OCI-LY1 (cell line): ENCODE data around the gene UTP11.
"Not testable (repeated sequence)": the region's sequence is repeated elsewhere in the genome, so short reads cannot be mapped to it uniquely, and the experiment has no call there.

Experiments used
- H2AFZ ChIP-seq: fragments of 200-600 bp; sonication (generic), shearing (Covaris generic); 2 replicates; pipeline ENCODE4 v1.6.0; 2014; ENCODE audit warnings: antibody characterized with exemption, mild to moderate bottlenecking, low read length
- H3F3A ChIP-seq: fragments of 200-600 bp; sonication (generic), shearing (Covaris generic); 2 replicates; pipeline ENCODE4 v1.6.0; 2014; ENCODE audit warnings: mild to moderate bottlenecking, antibody characterized with exemption, low read length, moderate library complexity; ENCODE audit not compliant: insufficient read depth
- H3K27ac ChIP-seq: fragments of 200-600 bp; sonication (generic); 2 replicates; pipeline ENCODE4 v1.5.1; 2014; ENCODE audit warnings: low read length, mixed run types, mild to moderate bottlenecking, low read depth; ENCODE audit not compliant: poor library complexity, severe bottlenecking
- H3K27me3 ChIP-seq: fragments of 200-600 bp; sonication (generic); 2 replicates; pipeline ENCODE4 v1.6.0; 2014; ENCODE audit warnings: antibody characterized with exemption, mild to moderate bottlenecking, low read length, moderate library complexity; ENCODE audit not compliant: insufficient read depth
- H3K36me3 ChIP-seq: fragments of 200-600 bp; sonication (generic); 2 replicates; pipeline ENCODE4 v1.6.1; 2014; ENCODE audit warnings: mild to moderate bottlenecking, antibody characterized with exemption, low read length, moderate library complexity, mixed read lengths; ENCODE audit not compliant: insufficient read depth
- H3K4me1 ChIP-seq: fragments of 200-600 bp; sonication (generic); 2 replicates; pipeline ENCODE4 v1.5.1; 2014; ENCODE audit warnings: mild to moderate bottlenecking, low read length, moderate library complexity; ENCODE audit not compliant: insufficient read depth, severe bottlenecking
- H3K4me2 ChIP-seq: fragments of 200-600 bp; sonication (generic), shearing (Covaris generic); 2 replicates; pipeline ENCODE4 v1.6.1; 2014; ENCODE audit warnings: low read length
- H3K4me3 ChIP-seq: fragments of 200-600 bp; sonication (generic); 2 replicates; pipeline ENCODE4 v1.5.1; 2014; ENCODE audit warnings: low read length, low read depth, mild to moderate bottlenecking, mixed read lengths; ENCODE audit not compliant: poor library complexity, severe bottlenecking
- H3K79me2 ChIP-seq: fragments of 200-600 bp; shearing (Covaris generic); 2 replicates; pipeline ENCODE4 v1.6.1; 2016; ENCODE audit warnings: mixed run types, low read length, mixed read lengths; ENCODE audit not compliant: insufficient read depth
- H3K9ac ChIP-seq: fragments of 200-600 bp; sonication (generic), shearing (Covaris generic); 2 replicates; pipeline ENCODE4 v1.6.1; 2014; ENCODE audit warnings: mild to moderate bottlenecking, low read length, mixed read lengths
- H3K9me2 ChIP-seq: fragments of 200-600 bp; sonication (generic), shearing (Covaris generic); 2 replicates; pipeline ENCODE4 v1.6.1; 2014; ENCODE audit warnings: low read depth, mild to moderate bottlenecking, low read length, mixed read lengths
- H3K9me3 ChIP-seq: fragments of 200-600 bp; shearing (Covaris generic); 2 replicates; pipeline ENCODE4 v1.6.1; 2014; ENCODE audit warnings: low read length, mixed read lengths
- H4K20me1 ChIP-seq: fragments of 200-600 bp; sonication (generic), shearing (Covaris generic); 2 replicates; pipeline ENCODE4 v1.6.0; 2016; ENCODE audit warnings: mild to moderate bottlenecking, low read length; ENCODE audit not compliant: insufficient read depth
- EZH2 ChIP-seq: fragments of 200-600 bp; sonication (generic), shearing (Covaris generic); IDR thresholded peaks from 2 replicates; pipeline ENCODE4 v1.8.0; 2017; ENCODE audit warnings: borderline replicate concordance, mixed run types, mild to moderate bottlenecking, antibody characterized with exemption, low read length, moderate library complexity, mixed read lengths
- TF ChIP-seq, protein P1 (sequence below): fragments of 200-600 bp; sonication (generic), shearing (Covaris generic); IDR thresholded peaks from 2 replicates; pipeline ENCODE4 v1.5.1; 2017; ENCODE audit warnings: mild to moderate bottlenecking, antibody characterized with exemption, low read length, moderate library complexity, mixed read lengths

UTP11 gene, protein sequence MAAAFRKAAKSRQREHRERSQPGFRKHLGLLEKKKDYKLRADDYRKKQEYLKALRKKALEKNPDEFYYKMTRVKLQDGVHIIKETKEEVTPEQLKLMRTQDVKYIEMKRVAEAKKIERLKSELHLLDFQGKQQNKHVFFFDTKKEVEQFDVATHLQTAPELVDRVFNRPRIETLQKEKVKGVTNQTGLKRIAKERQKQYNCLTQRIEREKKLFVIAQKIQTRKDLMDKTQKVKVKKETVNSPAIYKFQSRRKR

DNA sequence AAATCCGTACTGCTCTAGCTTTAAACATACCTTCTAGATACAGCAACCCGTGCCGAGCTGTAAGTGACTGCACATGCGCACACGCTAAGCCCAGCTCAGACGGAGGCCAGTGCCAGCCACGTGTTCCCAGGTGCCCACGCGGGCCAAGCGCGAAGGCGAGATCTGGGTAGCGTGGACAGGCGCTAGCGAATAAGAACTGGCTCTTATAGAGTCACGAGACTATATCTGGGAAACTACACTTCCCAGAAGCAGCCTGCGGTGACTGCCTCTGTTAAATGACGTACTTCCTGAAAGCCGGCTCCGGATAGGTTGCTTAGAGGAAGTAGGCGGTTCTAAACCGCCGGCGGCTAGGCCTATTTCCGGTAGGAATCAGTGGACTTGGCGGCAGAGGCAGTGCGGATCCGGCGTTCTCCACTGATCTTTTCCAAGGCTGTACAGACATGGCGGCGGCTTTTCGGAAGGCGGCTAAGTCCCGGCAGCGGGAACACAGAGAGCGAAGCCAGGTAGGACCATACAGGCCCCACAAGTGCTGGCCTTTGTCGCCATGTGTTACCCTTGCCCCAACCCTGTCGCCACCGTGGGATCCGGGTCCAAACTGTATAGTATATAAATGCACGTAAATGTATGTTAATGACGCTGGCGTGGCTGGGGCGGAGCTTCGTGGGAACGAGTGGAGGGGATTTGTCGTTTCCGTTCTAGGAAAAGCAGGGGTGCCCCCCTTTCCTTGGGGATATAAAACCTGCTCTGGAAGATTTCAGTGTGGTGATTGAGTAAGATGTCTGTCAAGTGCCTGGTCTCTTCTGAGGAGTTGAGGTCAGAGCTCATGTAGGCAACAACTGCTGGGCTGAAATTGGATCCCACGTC is at the start of gene UTP11:
Gene UTP11, plus strand, starts transcription at position 372 of the 864 bp plus-strand sequence. Its CDS starts 69 bp downstream, at position 441.
- TF ChIP-seq EZH2, result no peak
- TF ChIP-seq, protein P1, sequence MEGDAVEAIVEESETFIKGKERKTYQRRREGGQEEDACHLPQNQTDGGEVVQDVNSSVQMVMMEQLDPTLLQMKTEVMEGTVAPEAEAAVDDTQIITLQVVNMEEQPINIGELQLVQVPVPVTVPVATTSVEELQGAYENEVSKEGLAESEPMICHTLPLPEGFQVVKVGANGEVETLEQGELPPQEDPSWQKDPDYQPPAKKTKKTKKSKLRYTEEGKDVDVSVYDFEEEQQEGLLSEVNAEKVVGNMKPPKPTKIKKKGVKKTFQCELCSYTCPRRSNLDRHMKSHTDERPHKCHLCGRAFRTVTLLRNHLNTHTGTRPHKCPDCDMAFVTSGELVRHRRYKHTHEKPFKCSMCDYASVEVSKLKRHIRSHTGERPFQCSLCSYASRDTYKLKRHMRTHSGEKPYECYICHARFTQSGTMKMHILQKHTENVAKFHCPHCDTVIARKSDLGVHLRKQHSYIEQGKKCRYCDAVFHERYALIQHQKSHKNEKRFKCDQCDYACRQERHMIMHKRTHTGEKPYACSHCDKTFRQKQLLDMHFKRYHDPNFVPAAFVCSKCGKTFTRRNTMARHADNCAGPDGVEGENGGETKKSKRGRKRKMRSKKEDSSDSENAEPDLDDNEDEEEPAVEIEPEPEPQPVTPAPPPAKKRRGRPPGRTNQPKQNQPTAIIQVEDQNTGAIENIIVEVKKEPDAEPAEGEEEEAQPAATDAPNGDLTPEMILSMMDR, result no peak
- peaks cover 29% of the 10 kb centered on the region; the same call in 1 of the 2 replicates for H3K36me3 ChIP-seq
- H2AFZ ChIP-seq, result no peak within 1 kb of the TSS
- peak within 1 kb of the TSS; percentile 91 for H3K4me3 ChIP-seq
- H3K27me3 ChIP-seq, result no peaks in the 10 kb centered on the region
- H3K4me1 ChIP-seq, result peaks cover 17% of the 10 kb centered on the region
- peaks cover 25% of the 10 kb centered on the region for H3K79me2 ChIP-seq
- peak within 1 kb of the TSS; percentile 87 for H3K9ac ChIP-seq
- H3K9me2 ChIP-seq, result no peaks in the 10 kb centered on the region
- no peaks in the 10 kb centered on the region for H4K20me1 ChIP-seq
- no peaks in the 10 kb centered on the region for H3F3A ChIP-seq
- H3K27ac ChIP-seq, result peak within 1 kb of the TSS; percentile 48
- no peaks in the 10 kb centered on the region for H3K9me3 ChIP-seq
- H3K4me2 ChIP-seq, result peak within 1 kb of the TSS; percentile 89

DNA sequence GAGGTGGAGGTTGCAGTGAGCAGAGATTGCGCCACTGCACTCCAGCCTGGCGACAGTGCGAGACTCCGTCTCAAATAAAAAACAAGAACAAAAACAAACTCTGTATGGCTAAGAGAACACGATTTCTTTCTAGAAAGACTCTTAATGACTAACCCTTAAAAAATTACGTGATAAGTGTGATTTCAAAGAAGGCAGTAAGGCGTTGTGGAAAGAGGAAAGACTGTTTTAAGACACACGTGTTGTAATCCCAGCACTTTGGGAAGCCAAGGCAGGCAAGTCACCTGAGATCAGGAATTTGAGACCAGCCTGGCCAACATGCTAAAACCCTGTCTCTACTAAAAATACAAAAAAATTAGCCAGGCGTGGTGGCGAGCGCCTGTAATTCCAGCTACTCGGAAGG is 48.4 kb upstream of the UTP11 start:
- H3K79me2 ChIP-seq, H3K27me3 ChIP-seq, H2AFZ ChIP-seq, H3K9ac ChIP-seq, H3F3A ChIP-seq, H4K20me1 ChIP-seq, H3K4me2 ChIP-seq, H3K4me3 ChIP-seq, H3K27ac ChIP-seq, H3K9me3 ChIP-seq, H3K9me2 ChIP-seq, H3K4me1 ChIP-seq: not testable (repeated sequence)
- H3K36me3 ChIP-seq, result peaks cover 62% of the 10 kb centered on the region

DNA sequence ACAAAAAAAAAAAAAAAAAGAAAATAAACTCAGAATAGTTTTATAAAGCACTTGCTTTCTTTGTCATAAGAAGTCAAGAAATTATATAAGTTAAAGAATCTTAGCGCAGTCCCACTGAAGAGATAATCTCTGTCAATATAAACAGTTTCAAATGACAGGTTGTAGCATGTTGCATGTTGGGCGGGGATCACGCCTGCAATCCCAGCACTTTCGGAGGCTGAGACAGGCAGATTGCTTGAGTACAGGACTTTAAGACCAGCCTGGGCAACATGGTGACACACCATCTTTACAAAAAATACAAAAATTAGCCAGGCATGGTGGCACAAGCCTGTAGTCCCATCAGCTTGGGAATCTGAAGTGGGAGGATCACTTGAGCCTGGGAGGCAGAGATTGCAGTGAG is 47.2 kb upstream of the UTP11 start:
- no peak overlapping the region for H2AFZ ChIP-seq
- 0 out of 2 replicates have a peak, but pooled peaks cover 3% of the 10 kb centered on the region for H3F3A ChIP-seq
- no peaks in the 10 kb centered on the region for H3K4me1 ChIP-seq
- no peak overlapping the region for H3K27ac ChIP-seq
- H3K9ac ChIP-seq, result no peak overlapping the region
- no peaks in the 10 kb centered on the region for H3K9me2 ChIP-seq
- H3K4me2 ChIP-seq, result no peak overlapping the region
- H3K9me3 ChIP-seq, result no peaks in the 10 kb centered on the region
- H3K27me3 ChIP-seq, result no peaks in the 10 kb centered on the region
- H3K36me3 ChIP-seq, result peaks cover 62% of the 10 kb centered on the region
- H3K79me2 ChIP-seq, result no peaks in the 10 kb centered on the region
- no peak for TF ChIP-seq EZH2
- TF ChIP-seq, protein P1, result no peak
- H3K4me3 ChIP-seq, result no peak overlapping the region
- no peaks in the 10 kb centered on the region for H4K20me1 ChIP-seq

DNA sequence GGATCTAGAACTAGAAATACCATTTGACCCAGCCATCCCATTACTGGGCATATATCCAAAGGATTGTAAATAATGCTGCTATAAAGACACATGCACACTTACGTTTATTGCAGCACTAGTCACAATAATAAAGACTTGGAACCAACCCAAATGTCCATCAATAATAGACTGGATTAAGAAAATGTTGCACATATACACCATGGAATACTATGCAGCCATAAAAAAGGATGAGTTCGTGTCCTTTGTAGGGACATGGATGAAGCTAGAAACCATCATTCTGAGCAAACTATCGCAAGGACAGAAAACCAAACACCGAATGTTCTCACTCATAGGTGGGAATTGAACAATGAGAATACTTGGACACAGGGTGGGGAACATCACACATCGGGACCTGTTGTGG is 38.9 kb upstream of the UTP11 start:
- H3K4me2 ChIP-seq, H3K79me2 ChIP-seq, H3K27me3 ChIP-seq, H3K9ac ChIP-seq, H4K20me1 ChIP-seq, H3K4me3 ChIP-seq, H3F3A ChIP-seq, H3K27ac ChIP-seq, H3K9me3 ChIP-seq, H2AFZ ChIP-seq, H3K9me2 ChIP-seq, H3K4me1 ChIP-seq: not testable (repeated sequence)
- peaks cover 79% of the 10 kb centered on the region for H3K36me3 ChIP-seq
